ENCODE measurements around the gene CD46.

CD46 gene

GRCh38 chr1:207779008-207779407 lies 27.2 kb downstream of the CD46 start:
- no peak for TF ChIP-seq CTCF (conservative IDR thresholded peaks at IDR 0.05; ENCODE audit: low read depth, low read length)
- H3K4me3 ChIP-seq (ENCODE audit: low read depth, low read length), result no peak overlapping the region
- DNase-seq (ENCODE audit: low read depth), result no peak

- no peak overlapping the region for H3K4me3 ChIP-seq (ENCODE audit: low read depth, low read length)
- no peak for DNase-seq (ENCODE audit: low read depth)
- TF ChIP-seq CTCF (conservative IDR thresholded peaks at IDR 0.05; ENCODE audit: low read depth, low read length), result no peak
These were observed 29.5 kb downstream of the CD46 start for GRCh38 chr1:207781312-207781711.

- peak; percentile 21 for DNase-seq (ENCODE audit: low read depth)
- TF ChIP-seq CTCF (conservative IDR thresholded peaks at IDR 0.05; ENCODE audit: low read depth, low read length), result no peak
- no peak overlapping the region for H3K4me3 ChIP-seq (ENCODE audit: low read depth, low read length)
These were observed 35.9 kb downstream of the CD46 start for GRCh38 chr1:207787776-207788175.

GRCh38 chr1:207789386-207789785 lies 37.5 kb downstream of the CD46 start:
- DNase-seq (ENCODE audit: low read depth), result no peak
- TF ChIP-seq CTCF (conservative IDR thresholded peaks at IDR 0.05; ENCODE audit: low read depth, low read length), result no peak
- no peak overlapping the region for H3K4me3 ChIP-seq (ENCODE audit: low read depth, low read length)

GRCh38 chr1:207789792-207790787 lies 38.2 kb downstream of the CD46 start:
- DNase-seq (ENCODE audit: low read depth), result no peak
- no peak overlapping the region for H3K4me3 ChIP-seq (ENCODE audit: low read depth, low read length)
- TF ChIP-seq CTCF (conservative IDR thresholded peaks at IDR 0.05; ENCODE audit: low read depth, low read length), result no peak

- DNase-seq (ENCODE audit: low read depth), result no peak
- H3K4me3 ChIP-seq (ENCODE audit: low read depth, low read length), result no peak overlapping the region
- no peak for TF ChIP-seq CTCF (conservative IDR thresholded peaks at IDR 0.05; ENCODE audit: low read depth, low read length)
These were observed 39.4 kb downstream of the CD46 start for GRCh38 chr1:207791290-207791689.

- no peak for TF ChIP-seq CTCF (conservative IDR thresholded peaks at IDR 0.05; ENCODE audit: low read depth, low read length)
- DNase-seq (ENCODE audit: low read depth), result no peak
- no peak overlapping the region for H3K4me3 ChIP-seq (ENCODE audit: low read depth, low read length)
These were observed 41.5 kb downstream of the CD46 start for GRCh38 chr1:207793327-207793726.
